HepG2 (cell line): ENCODE measurements around the gene ZDHHC24. TPM values are rescaled to one million over a fixed set of nuclear protein-coding genes. Genes with fewer than 3 reads are reported as not detected.

Experiments used
- FOSL1 ChIP-seq: sonication (generic); formaldehyde crosslinking; IDR thresholded peaks from 2 replicates; pipeline ENCODE4 v1.9.0; 2021; ENCODE audit warnings: missing genetic modification reagents, borderline replicate concordance
- HDAC2 ChIP-seq: sonication (generic); formaldehyde crosslinking; IDR thresholded peaks from 2 replicates; pipeline ENCODE4 v1.4.0; 2020; ENCODE audit warnings: missing genetic modification reagents
- HNF4A ChIP-seq: sonication (generic); formaldehyde crosslinking; IDR thresholded peaks from 2 replicates; pipeline ENCODE4 v1.4.0; 2020; ENCODE audit warnings: missing genetic modification reagents
- HOXA3 ChIP-seq: sonication (generic); formaldehyde crosslinking; IDR thresholded peaks from 2 replicates; pipeline ENCODE4 v1.5.0; 2020; ENCODE audit warnings: missing genetic modification reagents
- ISL2 ChIP-seq: sonication (generic); formaldehyde crosslinking; IDR thresholded peaks from 2 replicates; pipeline ENCODE4 v1.5.0; 2020; ENCODE audit warnings: missing genetic modification reagents
- MIER3 ChIP-seq: IDR thresholded peaks from 2 replicates; pipeline ENCODE4 v1.6.1; 2016; ENCODE audit warnings: missing compliant biosample characterization, borderline replicate concordance
- NCOR1 ChIP-seq: fragments of 200-600 bp; sonication (generic); IDR thresholded peaks from 2 replicates; pipeline ENCODE4 v1.7.0; 2017; ENCODE audit warnings: antibody characterized with exemption, low read length, borderline replicate concordance
- RCOR2 ChIP-seq: IDR thresholded peaks from 2 replicates; pipeline ENCODE4 v1.6.1; 2016; ENCODE audit warnings: missing biosample characterization, missing genetic modification reagents
- REPIN1 ChIP-seq: sonication (generic); formaldehyde crosslinking; IDR thresholded peaks from 2 replicates; pipeline ENCODE4 v1.8.0; 2022; ENCODE audit warnings: missing genetic modification reagents, low read depth, mild to moderate bottlenecking, borderline replicate concordance
- RXRB ChIP-seq: IDR thresholded peaks from 2 replicates; pipeline ENCODE4 v1.6.1; 2016; ENCODE audit warnings: borderline replicate concordance, missing genetic modification reagents, missing compliant biosample characterization
- XBP1 ChIP-seq: sonication (generic); formaldehyde crosslinking; IDR thresholded peaks from 2 replicates; pipeline ENCODE4 v1.5.0; 2020; ENCODE audit warnings: missing genetic modification reagents
- ZBTB2 ChIP-seq: sonication (generic); formaldehyde crosslinking; IDR thresholded peaks from 2 replicates; pipeline ENCODE4 v1.8.0; 2022; ENCODE audit warnings: low read depth, missing genetic modification reagents
- ZBTB33 ChIP-seq: sonication (generic); formaldehyde crosslinking; IDR thresholded peaks from 2 replicates; pipeline ENCODE4 v1.4.0; 2020; ENCODE audit warnings: missing genetic modification reagents
- ZBTB39 ChIP-seq: sonication (generic); formaldehyde crosslinking; IDR thresholded peaks from 2 replicates; pipeline ENCODE4 v1.5.0; 2020; ENCODE audit warnings: missing genetic modification reagents
- ZGPAT ChIP-seq: IDR thresholded peaks from 2 replicates; pipeline ENCODE4 v1.6.1; 2016; ENCODE audit warnings: mild to moderate bottlenecking
- ZKSCAN5 ChIP-seq: sonication (generic); formaldehyde crosslinking; IDR thresholded peaks from 2 replicates; pipeline ENCODE4 v1.5.1; 2020; ENCODE audit warnings: mild to moderate bottlenecking, missing genetic modification reagents
- ZMYM3 ChIP-seq: sonication (generic); formaldehyde crosslinking; IDR thresholded peaks from 2 replicates; pipeline ENCODE4 v1.5.1; 2020; ENCODE audit warnings: mild to moderate bottlenecking, missing genetic modification reagents
- ZNF251 ChIP-seq: sonication (generic); formaldehyde crosslinking; IDR thresholded peaks from 2 replicates; pipeline ENCODE4 v1.9.0; 2021; ENCODE audit warnings: mild to moderate bottlenecking, missing genetic modification reagents
- ZNF430 ChIP-seq: sonication (generic); formaldehyde crosslinking; IDR thresholded peaks from 2 replicates; pipeline ENCODE4 v1.9.0; 2021; ENCODE audit warnings: mild to moderate bottlenecking, missing genetic modification reagents
- ZNF547 ChIP-seq: sonication (generic); formaldehyde crosslinking; IDR thresholded peaks from 2 replicates; pipeline ENCODE4 v1.5.1; 2020; ENCODE audit warnings: mild to moderate bottlenecking, missing genetic modification reagents
- ZNF782 ChIP-seq: sonication (generic); formaldehyde crosslinking; IDR thresholded peaks from 2 replicates; pipeline ENCODE4 v1.4.0; 2020; ENCODE audit warnings: missing genetic modification reagents, mild to moderate bottlenecking, borderline replicate concordance
- ZNF800 ChIP-seq: sonication (generic); formaldehyde crosslinking; IDR thresholded peaks from 2 replicates; pipeline ENCODE4 v1.4.0; 2020; ENCODE audit warnings: missing genetic modification reagents
- polyA plus RNA-seq, 8 experiments: library from polyadenylated mRNA; depleted of rRNA in 3 of 8; stranded (reverse) in 7 of 8; unstranded in 1 of 8; fragments of >200 nt; fragmentation: Illumina TruSeq in 4 of 8; extraction: Trizol in 4 of 8; gene quantifications; 2 replicates each; pipeline versions ENCODE4 v1.2.1 to v1.2.3, GENCODE V29; 2011 to 2016; ENCODE audit warnings: low read depth in 4 of 8, missing spikeins in 1 of 8, mixed read lengths in 1 of 8; ENCODE audit not compliant: insufficient read depth in 1 of 8
- total RNA-seq, 5 experiments: library from RNA; depleted of rRNA; stranded (reverse); fragments of >200 nt; fragmentation: Illumina TruSeq; extraction: Trizol; gene quantifications; 2 replicates each; pipeline ENCODE4 v1.2.3, GENCODE V29; 2016; ENCODE audit warnings: low read depth in 1 of 5

Gene ZDHHC24
- total and polyA plus RNA-seq, 2 of the 13 experiments (the other 11 are each of a cell fraction or from before 2014, with no cell fraction given) = 4.3 TPM

GRCh38 chr11:66579017-66579606, 33.3 kb upstream of the ZDHHC24 start (continued):
- TF ChIP-seq RCOR2 (CRISPR knock-in tag) (no peak), XBP1 (CRISPR knock-in tag) (no peak), HNF4A (CRISPR knock-in tag) (no peak), ZMYM3 (CRISPR knock-in tag) (peak; percentile 69), ZNF430 (CRISPR knock-in tag) (0 out of 2 replicates have a peak, but pooled peaks have one; percentile 36), ZNF547 (no peak), MIER3 (peak; percentile 47; the same call in 1 of the 2 replicates), ISL2 (CRISPR knock-in tag) (no peak), NCOR1 (no peak), ZBTB39 (CRISPR knock-in tag) (peak; percentile 26; the same call in 1 of the 2 replicates), ZNF800 (CRISPR knock-in tag) (no peak), ZBTB33 (CRISPR knock-in tag) (no peak), RXRB (CRISPR knock-in tag) (0 out of 2 replicates have a peak, but pooled peaks have one; percentile 8), HDAC2 (CRISPR knock-in tag) (peak; percentile 17; the same call in 1 of the 2 replicates), ZNF782 (no peak), ZNF251 (CRISPR knock-in tag) (peak; percentile 75; the same call in 1 of the 2 replicates), FOSL1 (CRISPR knock-in tag) (no peak), HOXA3 (peak; percentile 39; the same call in 1 of the 2 replicates), ZGPAT (CRISPR knock-in tag) (0 out of 2 replicates have a peak, but pooled peaks have one; percentile 24), ZBTB2 (CRISPR knock-in tag) (no peak), REPIN1 (CRISPR knock-in tag) (no peak), ZKSCAN5 (CRISPR knock-in tag) (peak; percentile 75)
